22Rv1 (cell line): ENCODE measurements around the gene TRPT1.

Source experiments
- H3K27ac ChIP-seq: fragments of 450-650 bp; 2 replicates; pipeline ENCODE4 v1.5.1; 2017
- CTCF ChIP-seq: fragments of 450-650 bp; IDR thresholded peaks from 2 replicates; pipeline ENCODE4 v1.5.1; 2017; ENCODE audit warnings: mild to moderate bottlenecking
- ZFX ChIP-seq: fragments of 450-650 bp; IDR thresholded peaks from 2 replicates; pipeline ENCODE4 v1.6.1; 2017; ENCODE audit warnings: antibody characterized with exemption, borderline replicate concordance

TRPT1 gene

DNA sequence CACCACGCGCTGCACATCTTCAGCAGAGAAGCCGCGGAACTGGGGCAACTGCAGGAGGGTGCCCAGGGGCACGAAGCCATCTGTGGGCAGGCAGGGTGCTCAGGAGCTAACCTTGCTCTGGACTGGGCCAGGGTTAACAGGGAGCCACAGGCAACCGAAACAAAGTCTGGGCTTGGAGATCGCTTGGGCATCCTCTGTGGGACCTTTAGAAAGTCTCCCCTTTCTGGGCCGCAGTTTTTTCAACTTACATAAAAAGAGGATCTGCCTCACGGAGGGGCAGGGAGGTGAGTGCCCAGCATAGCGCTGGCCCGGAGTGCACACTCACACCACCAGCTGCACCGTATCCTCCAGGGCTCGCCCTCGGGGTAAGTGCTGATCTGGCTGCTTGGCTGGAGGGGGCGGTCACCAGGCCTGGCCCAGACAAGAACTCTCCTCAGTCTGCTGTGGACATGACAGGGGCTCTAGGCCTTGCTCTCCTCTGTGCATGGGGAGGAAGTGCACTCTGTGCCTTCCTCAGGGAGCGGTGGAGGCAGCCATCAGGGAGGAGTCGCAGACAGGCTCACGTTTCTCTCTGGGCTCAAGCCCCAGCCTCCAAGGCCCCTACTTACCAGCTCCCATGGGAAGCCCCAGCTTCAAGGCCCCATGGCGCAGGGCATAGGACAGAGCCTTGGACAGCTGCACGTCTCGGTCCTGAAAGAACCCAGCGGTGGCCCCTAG, 937 bp downstream of the TRPT1 start:
- TF ChIP-seq ZFX (no peak), CTCF (no peak)
- H3K27ac ChIP-seq, result peak overlapping the region; percentile 95

- peak overlapping the region; percentile 95 for H3K27ac ChIP-seq
- TF ChIP-seq CTCF, result no peak
- no peak for TF ChIP-seq ZFX
Observed at GRCh38 chr11:64224151-64224890, 1.7 kb downstream of the TRPT1 start.

DNA sequence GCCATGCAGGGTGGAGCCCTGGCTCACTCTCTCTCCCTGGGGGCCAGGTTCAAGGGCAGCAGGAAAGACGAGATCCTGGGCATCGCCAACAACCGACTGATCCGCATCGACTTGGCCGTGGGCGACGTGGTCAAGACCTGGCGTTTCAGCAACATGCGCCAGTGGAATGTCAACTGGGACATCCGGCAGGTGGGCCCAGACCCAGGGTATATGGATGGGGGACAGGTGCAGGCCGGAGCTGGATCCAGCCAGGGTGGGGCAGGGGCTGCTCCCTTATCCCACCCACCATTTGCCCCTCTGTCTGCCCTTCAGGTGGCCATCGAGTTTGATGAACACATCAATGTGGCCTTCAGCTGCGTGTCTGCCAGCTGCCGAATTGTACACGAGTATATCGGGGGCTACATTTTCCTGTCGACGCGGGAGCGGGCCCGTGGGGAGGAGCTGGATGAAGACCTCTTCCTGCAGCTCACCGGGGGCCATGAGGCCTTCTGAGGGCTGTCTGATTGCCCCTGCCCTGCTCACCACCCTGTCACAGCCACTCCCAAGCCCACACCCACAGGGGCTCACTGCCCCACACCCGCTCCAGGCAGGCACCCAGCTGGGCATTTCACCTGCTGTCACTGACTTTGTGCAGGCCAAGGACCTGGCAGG, 2.9 kb downstream of the TRPT1 start:
- peak overlapping the region; percentile 95 for H3K27ac ChIP-seq
- TF ChIP-seq ZFX, result no peak
- no peak for TF ChIP-seq CTCF

DNA sequence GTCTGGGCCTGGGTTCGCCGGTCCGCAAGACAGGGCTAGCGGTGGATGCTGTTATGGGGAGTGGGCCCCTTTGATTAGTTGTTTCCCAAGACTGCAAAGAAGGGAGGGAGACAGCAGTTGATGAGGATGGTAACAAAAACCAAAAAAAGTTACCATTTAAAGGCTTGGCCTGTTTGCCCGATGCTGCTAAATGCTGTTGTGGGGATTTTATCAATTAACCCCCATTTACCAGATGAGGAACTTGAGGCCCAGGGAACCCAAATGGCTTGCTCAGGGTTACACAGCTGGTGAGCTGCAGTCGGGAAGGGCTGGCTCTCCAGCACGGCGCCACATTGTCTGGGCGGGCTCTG, 3.4 kb downstream of the TRPT1 start:
- H3K27ac ChIP-seq, result peak overlapping the region; percentile 95
- no peak for TF ChIP-seq ZFX
- no peak for TF ChIP-seq CTCF

DNA sequence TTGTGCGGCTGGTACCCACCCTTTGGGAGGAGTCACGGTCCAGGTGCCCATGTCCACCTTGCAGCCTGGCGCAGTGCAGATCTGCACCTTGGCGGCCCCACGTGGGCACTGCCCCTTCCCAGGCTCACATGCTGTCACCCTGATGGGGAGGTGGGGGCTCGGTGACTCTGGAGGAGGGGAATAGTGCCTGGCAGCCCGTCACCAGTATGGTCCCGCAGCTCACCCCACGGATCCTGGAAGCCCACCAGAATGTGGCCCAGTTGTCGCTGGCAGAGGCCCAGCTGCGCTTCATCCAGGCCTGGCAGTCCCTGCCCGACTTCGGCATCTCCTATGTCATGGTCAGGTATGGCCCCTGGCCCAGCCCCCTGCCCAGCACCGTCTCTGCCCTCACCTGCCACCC, 5.2 kb downstream of the TRPT1 start:
- TF ChIP-seq ZFX, result no peak
- no peak for TF ChIP-seq CTCF
- H3K27ac ChIP-seq, result peak overlapping the region; percentile 95

- H3K27ac ChIP-seq, result peak overlapping the region; percentile 95
- TF ChIP-seq ZFX (no peak), CTCF (no peak)
Observed at GRCh38 chr11:64220271-64220670, 5.7 kb downstream of the TRPT1 start.

- peak overlapping the region; percentile 95 for H3K27ac ChIP-seq
- no peak for TF ChIP-seq ZFX
- TF ChIP-seq CTCF, result no peak
Observed at GRCh38 chr11:64219755-64220154, 6.2 kb downstream of the TRPT1 start.
